ENCODE data around the gene MCL1. TPM values are rescaled to one million over a fixed set of nuclear protein-coding genes. Genes with fewer than 3 reads are reported as not detected.

The MCL1 gene
- total and polyA plus RNA-seq, 2 of the 13 experiments (the other 11 are each of a cell fraction or from before 2014, with no cell fraction given), result 69.5 to 125 TPM

DNA sequence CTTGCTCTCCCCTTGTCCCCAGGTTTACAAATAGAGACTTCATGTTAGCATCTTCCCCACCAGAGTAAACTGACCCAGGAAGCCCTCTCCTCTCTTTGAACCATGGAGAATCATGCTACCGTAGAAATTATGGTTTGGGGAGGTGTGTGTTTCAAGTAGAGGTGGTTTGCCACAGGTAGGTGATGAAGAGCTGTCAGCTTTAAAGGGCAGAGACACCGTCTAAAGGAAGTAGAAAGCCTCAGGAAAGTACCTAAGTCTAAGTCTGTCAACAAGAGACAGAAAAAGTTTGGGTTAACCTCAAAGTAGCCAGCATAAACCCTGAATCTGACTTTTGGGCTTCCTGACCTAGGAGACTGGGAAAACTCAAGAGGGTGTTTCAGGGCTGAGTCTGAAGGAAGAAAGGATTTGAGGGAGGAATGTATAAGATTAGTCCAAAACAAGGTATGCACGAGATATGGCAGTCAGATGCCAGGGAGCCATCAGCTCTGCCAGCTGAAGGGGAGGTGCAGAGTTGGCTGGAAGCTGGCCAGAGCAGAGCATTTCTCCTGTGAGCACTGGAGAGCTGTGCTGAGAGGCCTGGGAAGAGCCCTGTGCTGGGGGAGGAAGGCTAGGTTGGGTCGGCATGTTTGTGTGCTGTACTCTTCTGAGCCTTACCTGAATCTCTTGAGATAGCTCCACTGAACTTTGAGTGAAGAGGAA lies 15.9 kb downstream of the MCL1 start:
- Histone ChIP-seq H3K36me3 (replicated peaks in 1 of 2; ENCODE audit: control insufficient read depth in 1 of 2, insufficient read depth in 2 of 2, low read length in 2 of 2) (no peaks in the 10 kb centered on the region; a peak in 1 of 5 replicates), H3K27me3 (ENCODE audit: control insufficient read depth in 1 of 2, insufficient read depth in 2 of 2, low read length in 2 of 2) (no peaks in the 10 kb centered on the region), H3K27ac (ENCODE audit: extremely low read length, insufficient read depth, low read length) (peak overlapping the region; percentile 91), H3K9ac (ENCODE audit: insufficient read depth, low read depth, low read length) (peak overlapping the region; percentile 88), H2AFZ (ENCODE audit: low read length) (no peak overlapping the region), H3K4me3 (replicated peaks in 1 of 3; ENCODE audit: insufficient read depth in 1 of 3, low read depth in 2 of 3, low read length in 3 of 3) (peak overlapping the region in 1 of 3 experiments; percentile 20; a peak in 2 of 6 replicates), H3K9me3 (ENCODE audit: low read length) (no peaks in the 10 kb centered on the region), H3K4me2 (ENCODE audit: low read depth, low read length) (peak overlapping the region; percentile 99), H4K20me1 (ENCODE audit: insufficient read depth, low read length) (peaks cover 3% of the 10 kb centered on the region), H3K4me1 (ENCODE audit: insufficient read depth, low read length) (peaks cover 66% of the 10 kb centered on the region), H3K79me2 (ENCODE audit: insufficient read depth, low read length) (peaks cover 19% of the 10 kb centered on the region)
- no peak for DNase-seq (ENCODE audit: low spot score)
- intact Hi-C loops (cut with micrococcal nuclease; ENCODE audit: unreplicated experiment), result loop anchor here (1.0 to 5.0 kb wide), 2 partner anchors 14 to 134 kb away; partner anchors contain the start of gene GOLPH3L
- FAIRE-seq, result no peak
- ChIA-PET POLR2A (interaction anchor here (0.7 to 13.0 kb wide), 17 partner anchors 12 to 418 kb away, joined by 3 to 469 read pairs (median 4); partner anchors contain the start of genes ADAMTSL4, ENSA, FALEC and GOLPH3L), CTCF (ENCODE audit: low intra/inter-chr PET ratio, low total read pairs) (no interaction called here)
- WGBS (ENCODE audit: low lambda C conversion rate), result 14% methylated on average over 4 of the region's 4 CpGs
- TF ChIP-seq PRPF4 (IDR thresholded peaks at IDR 0.05; ENCODE audit: low read depth, low read length, poor library complexity, severe bottlenecking) (no peak), ZNF83 (CRISPR knock-in tag; IDR thresholded peaks at IDR 0.05; ENCODE audit: borderline replicate concordance) (no peak), NR2F6 (IDR thresholded peaks at IDR 0.05) (0 out of 2 replicates have a peak, but pooled peaks have one; percentile 7), NR2F6 (CRISPR knock-in tag; IDR thresholded peaks at IDR 0.05) (no peak), ZMAT3 (CRISPR knock-in tag; conservative IDR thresholded peaks at IDR 0.05) (no peak)
- TF ChIP-seq, protein P1, sequence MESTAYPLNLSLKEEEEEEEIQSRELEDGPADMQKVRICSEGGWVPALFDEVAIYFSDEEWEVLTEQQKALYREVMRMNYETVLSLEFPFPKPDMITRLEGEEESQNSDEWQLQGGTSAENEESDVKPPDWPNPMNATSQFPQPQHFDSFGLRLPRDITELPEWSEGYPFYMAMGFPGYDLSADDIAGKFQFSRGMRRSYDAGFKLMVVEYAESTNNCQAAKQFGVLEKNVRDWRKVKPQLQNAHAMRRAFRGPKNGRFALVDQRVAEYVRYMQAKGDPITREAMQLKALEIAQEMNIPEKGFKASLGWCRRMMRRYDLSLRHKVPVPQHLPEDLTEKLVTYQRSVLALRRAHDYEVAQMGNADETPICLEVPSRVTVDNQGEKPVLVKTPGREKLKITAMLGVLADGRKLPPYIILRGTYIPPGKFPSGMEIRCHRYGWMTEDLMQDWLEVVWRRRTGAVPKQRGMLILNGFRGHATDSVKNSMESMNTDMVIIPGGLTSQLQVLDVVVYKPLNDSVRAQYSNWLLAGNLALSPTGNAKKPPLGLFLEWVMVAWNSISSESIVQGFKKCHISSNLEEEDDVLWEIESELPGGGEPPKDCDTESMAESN (CRISPR knock-in tag; conservative IDR thresholded peaks at IDR 0.05), result 0 out of 2 replicates have a peak, but pooled peaks have one; percentile 4
- TF ChIP-seq, protein P2, sequence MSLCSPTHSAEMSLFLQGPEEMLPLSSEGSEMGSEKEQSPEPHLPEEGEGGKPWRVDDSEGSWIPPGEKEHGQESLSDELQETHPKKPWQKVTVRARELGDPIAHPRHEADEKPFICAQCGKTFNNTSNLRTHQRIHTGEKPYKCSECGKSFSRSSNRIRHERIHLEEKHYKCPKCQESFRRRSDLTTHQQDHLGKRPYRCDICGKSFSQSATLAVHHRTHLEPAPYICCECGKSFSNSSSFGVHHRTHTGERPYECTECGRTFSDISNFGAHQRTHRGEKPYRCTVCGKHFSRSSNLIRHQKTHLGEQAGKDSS (CRISPR knock-in tag; IDR thresholded peaks at IDR 0.05; ENCODE audit: borderline replicate concordance, low read depth), result peak; percentile 35; the same call in 1 of the 2 replicates
- ATAC-seq, result no peak
- in situ Hi-C loops (cut with HindIII; ENCODE audit: extremely low pct_ligation_motif_present, low pct_unique_long_range_greater_than_20kb), result loop anchor here (5.0 kb wide), 2 partner anchors 64 to 249 kb away; partner anchors contain the start of gene ENSA
- no TSS peak for BruUV-seq (replicated peaks)
